GM12875 (cell line): ENCODE measurements around the gene CEP19.
"Not testable (repeated sequence)": the region's sequence is repeated elsewhere in the genome, so short reads cannot be mapped to it uniquely, and the experiment has no call there.

Experiments
- H3K4me3 ChIP-seq: one replicate; pipeline ENCODE4 v1.5.1; 2011; ENCODE audit warnings: low read depth, low read length, control low read depth
- TF ChIP-seq, protein P1 (sequence below): IDR thresholded peaks from 2 replicates; pipeline ENCODE4 v1.5.1; 2011; ENCODE audit warnings: low read depth, mild to moderate bottlenecking, control low read depth, inconsistent platforms, low read length, moderate library complexity, borderline replicate concordance; ENCODE audit not compliant: insufficient read depth

The CEP19 gene

DNA sequence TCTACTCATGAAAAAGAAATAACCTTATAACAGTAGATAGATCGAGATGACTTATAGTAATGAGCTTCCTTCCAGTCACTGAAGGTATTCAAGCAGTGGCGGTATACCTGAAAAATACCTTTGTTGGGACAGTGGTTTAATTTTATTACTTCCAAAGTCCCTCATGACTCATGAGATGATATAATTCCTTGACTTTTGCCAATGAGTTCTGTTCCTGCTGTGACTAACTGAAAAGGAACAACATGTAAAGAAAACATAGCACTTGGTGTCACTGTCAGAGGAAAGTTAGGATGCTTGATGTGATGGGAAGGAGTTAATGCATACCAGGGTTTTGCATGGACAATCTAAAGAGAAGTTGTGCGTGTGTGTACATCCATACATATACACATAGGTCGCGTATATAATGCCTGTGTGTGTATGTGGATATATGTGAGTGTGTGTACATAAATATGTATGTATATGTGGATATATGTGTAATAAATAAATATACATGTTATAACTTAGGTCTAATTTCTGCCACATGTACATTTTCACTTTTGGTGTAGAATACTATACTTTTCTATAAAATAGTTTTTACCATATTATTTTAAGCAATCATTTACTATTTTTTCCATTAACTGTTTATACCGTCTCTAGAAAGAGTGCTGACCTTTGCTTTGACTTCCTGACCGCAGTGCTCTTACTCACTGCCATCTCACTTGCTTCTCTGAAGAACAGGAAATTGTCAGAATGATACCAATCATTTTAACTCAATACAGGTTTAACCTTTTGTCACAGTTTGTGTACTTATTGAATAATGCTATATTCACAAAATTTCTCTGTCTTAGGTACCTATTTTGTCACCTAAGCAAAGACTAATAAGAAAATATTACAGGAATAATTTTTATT lies 15.0 kb upstream of the CEP19 start:
- no peak overlapping the region for H3K4me3 ChIP-seq
- TF ChIP-seq, protein P1, sequence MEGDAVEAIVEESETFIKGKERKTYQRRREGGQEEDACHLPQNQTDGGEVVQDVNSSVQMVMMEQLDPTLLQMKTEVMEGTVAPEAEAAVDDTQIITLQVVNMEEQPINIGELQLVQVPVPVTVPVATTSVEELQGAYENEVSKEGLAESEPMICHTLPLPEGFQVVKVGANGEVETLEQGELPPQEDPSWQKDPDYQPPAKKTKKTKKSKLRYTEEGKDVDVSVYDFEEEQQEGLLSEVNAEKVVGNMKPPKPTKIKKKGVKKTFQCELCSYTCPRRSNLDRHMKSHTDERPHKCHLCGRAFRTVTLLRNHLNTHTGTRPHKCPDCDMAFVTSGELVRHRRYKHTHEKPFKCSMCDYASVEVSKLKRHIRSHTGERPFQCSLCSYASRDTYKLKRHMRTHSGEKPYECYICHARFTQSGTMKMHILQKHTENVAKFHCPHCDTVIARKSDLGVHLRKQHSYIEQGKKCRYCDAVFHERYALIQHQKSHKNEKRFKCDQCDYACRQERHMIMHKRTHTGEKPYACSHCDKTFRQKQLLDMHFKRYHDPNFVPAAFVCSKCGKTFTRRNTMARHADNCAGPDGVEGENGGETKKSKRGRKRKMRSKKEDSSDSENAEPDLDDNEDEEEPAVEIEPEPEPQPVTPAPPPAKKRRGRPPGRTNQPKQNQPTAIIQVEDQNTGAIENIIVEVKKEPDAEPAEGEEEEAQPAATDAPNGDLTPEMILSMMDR: no peak

DNA sequence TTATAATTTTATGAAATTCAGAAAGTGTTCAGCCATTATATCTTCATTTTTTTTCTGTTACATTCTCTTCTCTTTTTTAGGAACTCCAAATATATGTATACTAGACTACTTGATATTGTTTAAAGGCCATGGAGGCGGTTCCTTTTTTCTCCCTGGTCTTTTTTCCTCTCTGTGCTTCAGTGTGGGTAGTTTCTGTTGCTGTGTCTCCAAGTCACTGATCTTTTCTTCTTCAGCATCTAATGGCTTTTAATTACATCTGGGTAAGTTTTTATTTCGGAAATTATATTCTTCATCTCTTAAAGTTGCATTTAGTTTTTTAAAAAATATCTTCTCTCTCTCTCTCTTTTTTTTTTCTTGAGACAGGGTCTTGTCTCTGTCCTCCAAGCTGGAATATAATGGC lies 9.0 kb upstream of the CEP19 start:
- TF ChIP-seq, protein P1: no peak

DNA sequence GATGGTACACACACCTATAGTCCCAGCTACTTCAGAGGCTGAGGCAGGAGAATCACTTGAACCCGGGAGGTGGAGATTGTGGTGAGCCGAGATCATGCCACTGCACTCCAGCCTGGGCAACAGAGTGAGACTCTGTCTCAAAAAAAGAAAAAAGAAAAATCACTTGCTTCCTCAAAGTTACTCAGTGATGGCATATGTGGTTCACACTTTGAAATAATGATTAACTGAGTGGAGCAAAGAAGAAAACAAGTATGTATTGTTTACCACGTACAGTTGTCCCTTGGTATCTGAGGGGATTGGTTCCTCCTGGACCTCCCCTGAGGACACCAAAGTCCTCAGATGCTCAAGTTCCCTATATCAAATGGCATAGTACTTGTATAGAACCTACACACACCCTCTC lies 5.1 kb upstream of the CEP19 start:
- H3K4me3 ChIP-seq: not testable (repeated sequence)

More for the DNA sequence above, 9.0 kb upstream of the CEP19 start:
- no peak overlapping the region for H3K4me3 ChIP-seq

DNA sequence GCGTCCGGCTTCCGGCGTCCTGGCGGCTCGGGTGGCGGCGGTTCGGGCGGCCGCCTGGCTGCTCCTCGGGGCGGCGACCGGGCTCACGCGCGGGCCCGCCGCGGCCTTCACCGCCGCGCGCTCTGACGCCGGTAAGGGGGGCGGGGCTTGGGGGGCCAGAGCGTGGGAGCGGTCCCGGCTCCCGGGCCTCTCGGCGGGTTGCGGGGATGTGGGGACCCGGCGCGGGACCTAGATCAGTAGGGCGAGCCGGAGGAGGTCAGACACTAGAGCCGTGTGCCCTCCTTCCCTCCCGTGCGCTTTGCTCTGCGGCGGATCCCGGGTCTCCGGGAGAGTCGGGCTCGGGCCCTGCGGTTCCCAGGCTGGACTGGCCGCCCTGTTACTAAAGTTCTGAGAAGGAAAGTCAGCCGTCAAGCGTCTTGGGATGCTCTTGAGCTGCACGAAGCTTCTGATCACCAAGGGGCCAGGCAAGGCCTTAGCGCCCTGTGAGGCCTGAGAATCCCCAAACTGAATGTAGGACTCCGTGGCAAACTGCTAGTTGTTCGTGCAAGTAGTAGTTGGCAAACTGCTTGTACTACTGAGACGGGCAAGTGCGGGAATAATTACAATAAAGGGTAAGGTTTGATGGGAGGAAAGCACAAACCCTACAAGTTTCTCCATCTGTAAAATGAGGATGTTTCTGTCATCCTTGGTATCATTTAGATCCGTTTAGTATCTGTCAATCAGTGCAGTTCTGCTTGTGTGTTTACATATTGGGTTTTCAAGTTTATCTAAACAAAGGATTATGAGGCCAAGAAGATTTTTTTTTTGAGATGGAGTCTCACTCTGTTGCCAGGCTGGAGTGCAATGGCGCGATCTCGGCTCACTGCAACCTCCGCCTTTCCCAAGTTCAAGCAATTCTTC lies 714 bp upstream of the CEP19 start:
- TF ChIP-seq, protein P1: no peak

DNA sequence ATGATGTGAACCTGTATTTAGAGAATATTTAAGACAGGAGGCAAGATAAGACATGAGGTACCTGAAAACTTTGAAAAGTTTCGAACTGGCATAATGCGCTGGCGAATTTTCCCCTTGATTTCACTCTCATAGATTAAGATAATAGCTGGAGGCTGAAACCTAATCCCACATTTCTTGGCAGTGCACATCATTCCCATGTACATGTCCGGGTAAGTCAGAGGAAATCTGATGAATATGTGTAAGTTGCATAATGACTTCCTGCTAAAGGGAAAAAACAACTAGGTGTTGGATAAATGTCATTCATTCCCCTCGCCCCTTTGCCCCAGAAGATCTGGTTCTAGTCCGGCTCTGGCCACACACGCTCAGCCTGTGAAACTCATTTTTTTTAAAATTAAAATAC lies 3.6 kb downstream of the CEP19 start:
- TF ChIP-seq, protein P1: no peak

More for the DNA sequence above, 714 bp upstream of the CEP19 start:
- peak overlapping the region; percentile 83 for H3K4me3 ChIP-seq

DNA sequence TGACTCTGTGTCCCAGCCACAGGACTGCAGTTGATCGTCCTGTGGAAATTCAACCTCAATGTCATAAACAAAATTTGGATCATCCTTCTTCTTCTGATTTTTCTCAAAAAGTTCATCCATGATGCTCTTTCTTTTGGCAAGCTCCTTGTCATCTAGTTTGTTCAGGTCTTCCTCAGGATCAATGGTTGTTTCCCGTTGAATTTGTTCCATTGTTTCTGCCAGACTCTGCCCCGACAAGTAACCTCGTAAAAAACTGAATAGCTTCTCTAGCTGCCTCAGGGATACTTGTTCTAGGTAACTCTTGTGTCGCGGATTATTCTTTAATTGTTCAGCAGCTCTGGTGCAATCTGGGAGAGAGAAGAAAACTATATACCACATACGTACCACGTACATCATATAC lies 4.5 kb downstream of the CEP19 start:
- TF ChIP-seq, protein P1: no peak
- H3K4me3 ChIP-seq: no peak overlapping the region

More for the DNA sequence above, 3.6 kb downstream of the CEP19 start:
- no peak overlapping the region for H3K4me3 ChIP-seq

DNA sequence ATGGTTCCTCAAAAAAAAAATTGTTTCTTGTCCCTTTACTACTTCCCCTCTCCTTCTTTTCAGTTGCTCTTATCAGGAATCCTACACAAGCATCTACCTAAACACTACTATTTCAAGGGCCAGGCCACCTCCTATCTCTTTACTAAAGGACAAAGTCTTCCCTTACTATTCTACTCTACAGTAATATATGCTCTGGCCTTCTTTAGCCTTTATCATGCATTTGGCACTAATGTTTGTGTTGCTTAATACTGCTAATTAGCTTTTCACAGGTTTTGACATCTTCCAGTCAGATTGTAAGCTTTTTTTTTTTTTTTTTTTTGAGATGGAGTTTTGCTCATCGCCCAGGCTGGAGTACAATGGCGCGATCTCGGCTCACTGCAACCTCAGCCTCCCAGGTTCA lies 5.3 kb downstream of the CEP19 start:
- TF ChIP-seq, protein P1: no peak

More for the DNA sequence above, 5.3 kb downstream of the CEP19 start:
- H3K4me3 ChIP-seq: no peak overlapping the region
